ENCODE data around the gene SLC48A1. TPM values are rescaled to one million over a fixed set of nuclear protein-coding genes. Genes with fewer than 3 reads are reported as not detected.
A peak's percentile ranks its signal among the peaks of the same experiment; 100 is the strongest.

SLC48A1 gene
- total and polyA plus RNA-seq, 3 donors from 2014 or later: 21.0 to 32.0 (median 25.5) TPM

DNA sequence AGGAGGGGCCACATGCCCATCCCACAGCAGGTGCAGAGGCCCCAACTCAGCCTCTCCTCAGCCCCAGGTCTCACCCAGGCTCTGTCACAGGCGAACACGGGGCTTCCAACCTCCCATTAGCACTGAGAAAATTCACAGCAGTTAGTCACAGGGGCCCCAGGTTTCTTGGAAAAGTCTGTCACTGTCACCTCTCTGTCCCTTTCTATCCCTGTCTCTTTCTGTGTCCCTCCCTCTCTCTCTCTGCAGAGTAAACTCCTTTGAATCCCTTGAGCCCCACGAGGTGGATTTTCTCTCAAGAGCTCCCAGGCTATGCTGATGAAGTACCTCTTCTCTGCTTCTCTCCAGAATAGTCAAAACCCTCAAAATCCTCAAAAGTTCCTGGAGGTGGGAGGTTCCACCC is 33.7 kb upstream of the SLC48A1 start:
- H3K4me1 ChIP-seq: peaks cover 68% of the 10 kb centered on the region
- H3K27me3 ChIP-seq: no peaks in the 10 kb centered on the region
- TF ChIP-seq POLR2A (IDR thresholded peaks at IDR 0.05): no peak
- TF ChIP-seq, protein P1, sequence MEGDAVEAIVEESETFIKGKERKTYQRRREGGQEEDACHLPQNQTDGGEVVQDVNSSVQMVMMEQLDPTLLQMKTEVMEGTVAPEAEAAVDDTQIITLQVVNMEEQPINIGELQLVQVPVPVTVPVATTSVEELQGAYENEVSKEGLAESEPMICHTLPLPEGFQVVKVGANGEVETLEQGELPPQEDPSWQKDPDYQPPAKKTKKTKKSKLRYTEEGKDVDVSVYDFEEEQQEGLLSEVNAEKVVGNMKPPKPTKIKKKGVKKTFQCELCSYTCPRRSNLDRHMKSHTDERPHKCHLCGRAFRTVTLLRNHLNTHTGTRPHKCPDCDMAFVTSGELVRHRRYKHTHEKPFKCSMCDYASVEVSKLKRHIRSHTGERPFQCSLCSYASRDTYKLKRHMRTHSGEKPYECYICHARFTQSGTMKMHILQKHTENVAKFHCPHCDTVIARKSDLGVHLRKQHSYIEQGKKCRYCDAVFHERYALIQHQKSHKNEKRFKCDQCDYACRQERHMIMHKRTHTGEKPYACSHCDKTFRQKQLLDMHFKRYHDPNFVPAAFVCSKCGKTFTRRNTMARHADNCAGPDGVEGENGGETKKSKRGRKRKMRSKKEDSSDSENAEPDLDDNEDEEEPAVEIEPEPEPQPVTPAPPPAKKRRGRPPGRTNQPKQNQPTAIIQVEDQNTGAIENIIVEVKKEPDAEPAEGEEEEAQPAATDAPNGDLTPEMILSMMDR (IDR thresholded peaks at IDR 0.05): no peak
- no peaks in the 10 kb centered on the region for H3K9me3 ChIP-seq
- H3K36me3 ChIP-seq (ENCODE audit: low read depth, missing control alignments): no peaks in the 10 kb centered on the region
- 81 to 86% methylated on average over 3 of the region's 3 CpGs for WGBS, 2 donors
- DNase-seq: no peak
- no peak overlapping the region for H3K4me3 ChIP-seq
- H3K27ac ChIP-seq: peak overlapping the region in 1 of 2 donors; percentile 83
- intact Hi-C loops (cut with DNase I; ENCODE audit: low total_unique reads): no loop called here

DNA sequence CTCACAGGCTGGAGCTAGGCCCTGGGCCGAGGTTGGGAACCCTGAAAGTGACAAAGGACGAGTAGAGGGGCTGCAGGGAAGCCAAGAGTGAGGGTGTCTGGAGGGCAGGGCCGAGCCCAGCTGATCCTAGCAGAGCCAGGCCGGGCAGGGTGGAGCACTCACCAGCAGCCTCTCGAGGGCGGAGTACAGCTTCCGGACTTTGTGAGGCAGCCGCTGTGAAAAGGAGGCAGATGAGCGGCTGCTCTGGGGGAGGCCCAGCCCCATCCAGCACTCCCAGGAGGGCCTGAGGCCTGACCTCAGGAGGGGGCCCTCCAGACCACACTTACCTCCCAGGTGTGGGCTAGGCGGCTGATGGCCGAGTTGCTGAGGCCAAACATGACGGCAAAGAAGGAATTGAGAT is 33.1 kb upstream of the SLC48A1 start:
- no peaks in the 10 kb centered on the region for H3K9me3 ChIP-seq
- peaks cover 61% of the 10 kb centered on the region for H3K4me1 ChIP-seq
- H3K4me3 ChIP-seq: no peak overlapping the region
- TF ChIP-seq, protein P1 (IDR thresholded peaks at IDR 0.05): no peak
- no peak for TF ChIP-seq POLR2A (IDR thresholded peaks at IDR 0.05)
- intact Hi-C loops (cut with DNase I; ENCODE audit: low total_unique reads): no loop called here
- H3K27ac ChIP-seq: peak overlapping the region; percentile 8 to 83
- H3K36me3 ChIP-seq (ENCODE audit: low read depth, missing control alignments): no peaks in the 10 kb centered on the region
- 66 to 73% methylated on average over 5 to 12 of the region's 12 CpGs for whole genome bisulfite sequencing, 2 donors
- no peaks in the 10 kb centered on the region for H3K27me3 ChIP-seq
- DNase-seq: no peak

DNA sequence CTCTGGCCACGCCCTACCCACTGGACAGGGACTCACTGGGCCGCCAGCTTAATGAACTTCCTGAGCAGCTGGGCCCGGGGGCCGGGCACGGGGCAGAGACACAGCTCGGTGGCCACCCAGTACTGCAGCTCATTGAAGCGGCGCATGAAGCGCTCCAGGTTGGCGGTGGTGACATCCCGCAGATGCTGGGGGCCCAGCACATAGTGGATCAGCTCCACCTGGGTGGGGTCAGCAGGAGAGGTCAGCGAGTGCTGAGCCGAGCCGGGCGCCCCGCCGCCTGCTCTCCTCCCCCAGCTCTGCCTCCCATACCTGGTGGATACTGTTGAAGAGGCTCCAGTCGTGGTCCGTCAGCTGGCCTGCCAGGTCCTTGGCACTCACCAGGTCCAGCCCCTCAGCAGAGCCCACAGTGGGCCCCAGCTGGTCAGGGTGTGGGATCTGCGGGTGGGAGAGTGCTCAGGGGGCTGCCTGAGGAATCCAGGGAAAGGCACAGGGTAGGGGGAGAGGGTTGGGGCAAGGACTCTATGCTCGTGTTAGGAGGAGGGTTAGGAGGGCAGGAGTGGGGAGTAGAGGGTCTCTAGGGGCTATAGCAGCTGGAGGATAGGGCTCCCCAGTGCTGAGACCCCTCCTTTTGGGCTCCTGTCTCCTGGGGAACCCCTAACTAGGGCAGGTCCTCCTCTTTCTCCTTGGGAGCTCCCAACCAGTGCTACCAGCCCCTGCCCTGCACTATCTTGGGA is 32.3 kb upstream of the SLC48A1 start:
- TF ChIP-seq, protein P1 (IDR thresholded peaks at IDR 0.05): no peak
- no peak for TF ChIP-seq POLR2A (IDR thresholded peaks at IDR 0.05)
- DNase-seq: no peak
- H3K36me3 ChIP-seq (ENCODE audit: low read depth, missing control alignments): no peaks in the 10 kb centered on the region
- no peaks in the 10 kb centered on the region for H3K27me3 ChIP-seq
- H3K4me1 ChIP-seq: peaks cover 53% of the 10 kb centered on the region
- no peak overlapping the region for H3K4me3 ChIP-seq
- H3K9me3 ChIP-seq: no peaks in the 10 kb centered on the region
- WGBS, 2 donors: 60 to 94% methylated on average over 8 to 19 of the region's 21 CpGs
- H3K27ac ChIP-seq: peak overlapping the region; percentile 8 to 83
- intact Hi-C loops (cut with DNase I; ENCODE audit: low total_unique reads): no loop called here

DNA sequence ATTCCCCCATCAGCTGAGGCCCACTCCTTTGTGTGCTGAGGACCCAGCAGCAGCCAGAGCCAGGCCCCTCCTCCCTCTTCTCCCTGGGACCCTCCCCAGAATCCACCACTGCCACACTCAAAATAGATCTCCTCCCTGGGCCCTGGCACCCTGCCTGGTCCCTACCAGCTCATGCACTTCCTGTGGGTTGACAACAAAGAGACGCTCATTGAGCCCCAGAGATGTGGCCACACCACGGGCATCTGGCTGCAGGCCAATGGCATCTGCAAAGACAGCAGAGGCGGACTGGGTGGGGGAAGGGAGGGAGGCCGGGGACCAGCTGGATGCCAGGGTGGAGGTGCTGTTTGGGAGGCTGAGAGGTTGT is 31.7 kb upstream of the SLC48A1 start:
- DNase-seq: peak; percentile 86
- intact Hi-C loops (cut with DNase I; ENCODE audit: low total_unique reads): no loop called here
- Histone ChIP-seq H3K27me3 (no peaks in the 10 kb centered on the region), H3K27ac (no peak overlapping the region), H3K36me3 (ENCODE audit: low read depth, missing control alignments) (no peaks in the 10 kb centered on the region), H3K9me3 (no peaks in the 10 kb centered on the region), H3K4me3 (no peak overlapping the region), H3K4me1 (peaks cover 48% of the 10 kb centered on the region)
- TF ChIP-seq, protein P1 (IDR thresholded peaks at IDR 0.05): no peak
- no peak for TF ChIP-seq POLR2A (IDR thresholded peaks at IDR 0.05)
- 20 to 33% methylated on average over 1 to 4 of the region's 4 CpGs for WGBS, 2 donors
